ENCODE data around the gene CALM1.

The CALM1 gene

DNA sequence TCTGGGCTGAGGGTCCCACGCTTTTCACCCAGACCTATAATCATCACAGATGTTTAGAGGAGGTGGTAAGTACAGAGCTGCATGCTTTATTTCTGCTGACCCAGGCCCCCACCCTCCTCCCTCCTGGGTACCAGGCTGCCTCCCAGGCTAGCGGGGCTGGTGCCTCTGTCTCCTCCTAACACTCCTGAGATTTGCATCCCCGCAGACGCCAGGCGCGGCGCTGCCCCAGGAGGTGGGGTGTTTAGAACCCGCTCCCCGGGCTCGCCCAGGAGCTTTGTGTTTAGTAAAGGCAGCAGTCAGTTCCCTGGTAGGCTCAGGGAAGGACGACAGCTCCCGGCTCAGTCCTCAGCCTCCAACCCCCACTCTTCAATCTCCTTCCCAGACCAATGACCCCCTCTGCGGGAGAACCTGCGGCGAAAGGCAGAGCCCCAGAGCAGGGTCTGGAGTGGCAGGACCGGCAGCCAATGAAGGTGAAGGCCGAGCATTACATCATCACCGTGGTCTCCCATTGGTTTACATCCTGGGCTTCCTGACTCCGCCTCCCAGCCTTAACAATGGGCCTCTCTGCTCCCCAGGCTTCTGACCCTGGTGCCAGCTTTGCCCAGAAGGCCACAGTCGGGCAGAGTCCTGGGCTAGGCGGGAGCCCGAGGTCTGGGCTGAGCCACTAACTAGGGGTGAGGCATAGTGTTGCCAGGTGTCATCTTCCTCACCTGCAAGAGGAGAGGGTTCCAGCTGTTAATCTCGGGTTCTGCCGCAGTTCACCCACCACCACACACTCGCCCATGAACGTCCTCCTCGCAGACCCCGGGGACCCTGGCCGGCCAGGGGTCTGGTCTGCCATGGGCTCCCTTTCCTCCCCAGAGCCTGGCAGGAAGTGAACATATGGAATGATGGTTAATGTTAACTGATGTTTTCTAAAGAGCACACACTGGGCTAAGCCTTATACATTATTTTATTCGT, 57.5 kb downstream of the CALM1 start:
- TF ChIP-seq, protein P1, sequence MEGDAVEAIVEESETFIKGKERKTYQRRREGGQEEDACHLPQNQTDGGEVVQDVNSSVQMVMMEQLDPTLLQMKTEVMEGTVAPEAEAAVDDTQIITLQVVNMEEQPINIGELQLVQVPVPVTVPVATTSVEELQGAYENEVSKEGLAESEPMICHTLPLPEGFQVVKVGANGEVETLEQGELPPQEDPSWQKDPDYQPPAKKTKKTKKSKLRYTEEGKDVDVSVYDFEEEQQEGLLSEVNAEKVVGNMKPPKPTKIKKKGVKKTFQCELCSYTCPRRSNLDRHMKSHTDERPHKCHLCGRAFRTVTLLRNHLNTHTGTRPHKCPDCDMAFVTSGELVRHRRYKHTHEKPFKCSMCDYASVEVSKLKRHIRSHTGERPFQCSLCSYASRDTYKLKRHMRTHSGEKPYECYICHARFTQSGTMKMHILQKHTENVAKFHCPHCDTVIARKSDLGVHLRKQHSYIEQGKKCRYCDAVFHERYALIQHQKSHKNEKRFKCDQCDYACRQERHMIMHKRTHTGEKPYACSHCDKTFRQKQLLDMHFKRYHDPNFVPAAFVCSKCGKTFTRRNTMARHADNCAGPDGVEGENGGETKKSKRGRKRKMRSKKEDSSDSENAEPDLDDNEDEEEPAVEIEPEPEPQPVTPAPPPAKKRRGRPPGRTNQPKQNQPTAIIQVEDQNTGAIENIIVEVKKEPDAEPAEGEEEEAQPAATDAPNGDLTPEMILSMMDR (IDR thresholded peaks at IDR 0.05; ENCODE audit: extremely low read depth, insufficient read depth, missing control alignments) = no peak
- no peak for DNase-seq (ENCODE audit: low spot score)
- in situ Hi-C loops (cut with MboI; ENCODE audit: low pct_unique_long_range_greater_than_20kb, low sequenced_read_pairs, unreplicated experiment) = no loop called here

DNA sequence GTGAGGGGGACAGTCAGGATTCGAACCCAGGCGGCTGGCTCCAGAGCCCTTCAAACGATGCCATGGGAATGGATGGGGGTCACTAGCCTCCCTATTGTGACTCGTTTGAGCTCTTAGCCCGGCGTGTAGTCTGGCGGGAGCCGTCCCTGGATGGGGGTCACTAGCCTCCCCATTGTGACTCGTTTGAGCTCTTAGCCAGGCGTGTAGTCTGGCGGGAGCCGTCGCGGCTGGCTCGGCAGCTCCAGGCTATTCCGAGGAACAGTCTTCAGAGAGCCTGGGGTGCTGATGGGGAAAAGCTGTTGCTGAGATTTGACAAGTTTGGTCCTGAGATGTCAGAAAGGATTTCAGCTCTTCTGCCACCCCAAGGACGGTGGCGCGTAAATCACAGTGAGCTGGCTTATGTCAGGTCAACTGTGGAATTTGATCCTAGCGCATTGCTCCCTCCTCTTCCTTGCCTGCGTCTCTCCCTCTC, 58.3 kb downstream of the CALM1 start:
- TF ChIP-seq, protein P1 (IDR thresholded peaks at IDR 0.05; ENCODE audit: extremely low read depth, insufficient read depth, missing control alignments) = no peak
- DNase-seq (ENCODE audit: low spot score) = no peak
- in situ Hi-C loops (cut with MboI; ENCODE audit: low pct_unique_long_range_greater_than_20kb, low sequenced_read_pairs, unreplicated experiment) = no loop called here

DNA sequence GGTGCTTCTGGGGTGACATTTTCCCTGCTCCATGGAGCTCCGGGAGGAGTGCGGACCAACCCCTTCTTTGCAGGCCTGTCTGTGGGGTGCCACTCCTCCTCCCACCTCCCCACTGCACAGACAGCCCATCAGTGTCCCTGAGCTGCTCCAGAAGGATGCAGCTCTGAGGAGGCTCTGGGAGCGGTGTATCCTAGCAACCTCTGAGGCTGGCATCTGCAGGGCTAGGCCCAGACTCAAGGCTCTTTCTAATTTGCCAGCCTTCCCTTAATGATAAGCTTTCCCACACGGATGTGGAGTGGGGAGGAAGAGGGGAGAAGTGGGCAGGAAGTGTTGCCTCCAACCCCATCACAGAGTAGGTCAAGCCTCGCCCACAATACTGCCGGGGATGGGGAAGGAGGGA, 59.7 kb downstream of the CALM1 start:
- no peak for DNase-seq (ENCODE audit: low spot score)
- in situ Hi-C loops (cut with MboI; ENCODE audit: low pct_unique_long_range_greater_than_20kb, low sequenced_read_pairs, unreplicated experiment) = no loop called here
- TF ChIP-seq, protein P1 (IDR thresholded peaks at IDR 0.05; ENCODE audit: extremely low read depth, insufficient read depth, missing control alignments) = no peak

DNA sequence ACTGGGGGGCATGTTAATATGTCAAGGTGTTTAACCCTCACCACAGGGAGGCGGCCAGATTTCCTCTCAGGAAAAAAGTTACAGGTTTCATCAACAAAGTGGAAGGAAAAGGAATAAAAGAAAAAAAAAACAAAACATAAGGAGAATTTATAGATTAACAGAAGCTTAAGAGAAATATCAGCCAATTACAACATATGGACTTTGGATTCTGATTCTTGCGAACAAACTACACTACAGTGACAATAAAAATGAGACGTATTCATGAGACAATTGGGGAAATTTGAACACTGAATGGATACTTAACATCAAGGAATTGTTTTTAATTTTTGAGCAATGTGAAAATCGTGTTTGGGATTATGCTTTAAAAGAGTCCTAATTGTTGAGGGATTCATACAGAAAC, 60.4 kb downstream of the CALM1 start:
- DNase-seq (ENCODE audit: low spot score) = no peak
- TF ChIP-seq, protein P1 (IDR thresholded peaks at IDR 0.05; ENCODE audit: extremely low read depth, insufficient read depth, missing control alignments) = no peak
- in situ Hi-C loops (cut with MboI; ENCODE audit: low pct_unique_long_range_greater_than_20kb, low sequenced_read_pairs, unreplicated experiment) = no loop called here
